WTC11 (cell line): ENCODE measurements around the gene DOK1. TPM values are rescaled to one million over a fixed set of nuclear protein-coding genes. Genes with fewer than 3 reads are reported as not detected.

Source experiments
- ATAC-seq: fragments of 200-7000 bp; cut with Tn5 transposase; 2 replicates; pipeline ENCODE4 v1.10.0; 2021; ENCODE audit warnings: mild to moderate bottlenecking, moderate library complexity
- CTCF ChIA-PET: fragments of 300-600 bp; sonication (Branson Sonifier 250); formaldehyde crosslinking; loops from one replicate; lab custom pipeline; 2021; ENCODE audit warnings: antibody characterized with exemption; lab: Charles Lee
- POLR2A ChIA-PET: fragments of 350-600 bp; sonication (Branson Sonifier 250); formaldehyde crosslinking; loops from one replicate; lab custom pipeline; 2021; ENCODE audit warnings: antibody characterized with exemption; lab: Charles Lee
- DNase-seq: peaks from one replicate; pipeline ENCODE4 v3.0.0; 2021; ENCODE audit warnings: low spot score
- H3K27ac Mint-ChIP-seq: 2 replicates; pipeline ENCODE4 v1.8.0; 2021; ENCODE audit warnings: mixed read lengths
- H3K27me3 Mint-ChIP-seq: 2 replicates; pipeline ENCODE4 v1.8.0; 2021; ENCODE audit warnings: low read depth, mild to moderate bottlenecking, moderate library complexity, mixed read lengths
- H3K36me3 Mint-ChIP-seq: 2 replicates; pipeline ENCODE4 v1.8.0; 2021; ENCODE audit warnings: mixed read lengths
- H3K4me1 Mint-ChIP-seq: 2 replicates; pipeline ENCODE4 v1.8.0; 2022; ENCODE audit warnings: mixed read lengths
- H3K4me3 Mint-ChIP-seq: 2 replicates; pipeline ENCODE4 v1.8.0; 2021; ENCODE audit warnings: mild to moderate bottlenecking, moderate library complexity, mixed read lengths
- H3K9me3 Mint-ChIP-seq: 2 replicates; pipeline ENCODE4 v1.8.0; 2021; ENCODE audit warnings: mixed read lengths
- AFF4 ChIP-seq: sonication (generic); formaldehyde crosslinking; IDR thresholded peaks from 2 replicates; pipeline ENCODE4 v1.8.1; 2023; ENCODE audit warnings: mild to moderate bottlenecking, missing genetic modification reagents, borderline replicate concordance
- EMX1 ChIP-seq: fragments of 250-450 bp; sonication (Bioruptor Pico); IDR thresholded peaks from 2 replicates; pipeline ENCODE4 v1.8.0; 2021; ENCODE audit warnings: mild to moderate bottlenecking
- GABPB1 ChIP-seq: sonication (generic); formaldehyde crosslinking; IDR thresholded peaks from 2 replicates; pipeline ENCODE4 v1.8.1; 2023; ENCODE audit warnings: mild to moderate bottlenecking, missing genetic modification reagents
- GTF2I ChIP-seq: fragments of 250-450 bp; sonication (Bioruptor Pico); conservative IDR thresholded peaks from 2 replicates; pipeline ENCODE4 v1.4.0; 2021; ENCODE audit warnings: mild to moderate bottlenecking
- IRF1 ChIP-seq: sonication (generic); formaldehyde crosslinking; IDR thresholded peaks from 2 replicates; pipeline ENCODE4 v1.8.0; 2023; ENCODE audit warnings: missing genetic modification reagents
- KAT7 ChIP-seq: sonication (generic); formaldehyde crosslinking; IDR thresholded peaks from 2 replicates; pipeline ENCODE4 v1.8.1; 2023; ENCODE audit warnings: missing genetic modification reagents, mild to moderate bottlenecking, borderline replicate concordance
- MLX ChIP-seq: sonication (generic); formaldehyde crosslinking; IDR thresholded peaks from 2 replicates; pipeline ENCODE4 v1.8.1; 2023; ENCODE audit warnings: mild to moderate bottlenecking, missing genetic modification reagents, moderate library complexity
- MXD4 ChIP-seq: fragments of 250-450 bp; sonication (Bioruptor Pico); IDR thresholded peaks from 2 replicates; pipeline ENCODE4 v1.8.0; 2021; ENCODE audit warnings: mild to moderate bottlenecking, moderate library complexity, borderline replicate concordance
- NR2C2 ChIP-seq: sonication (generic); formaldehyde crosslinking; IDR thresholded peaks from 2 replicates; pipeline ENCODE4 v1.8.0; 2022; ENCODE audit warnings: mild to moderate bottlenecking, missing genetic modification reagents
- OVOL2 ChIP-seq: fragments of 250-450 bp; sonication (Bioruptor Pico); IDR thresholded peaks from 2 replicates; pipeline ENCODE4 v1.9.0; 2021; ENCODE audit warnings: mild to moderate bottlenecking, borderline replicate concordance
- SMAD3 ChIP-seq: sonication (generic); formaldehyde crosslinking; IDR thresholded peaks from 2 replicates; pipeline ENCODE4 v1.8.0; 2022; ENCODE audit warnings: missing genetic modification reagents, mild to moderate bottlenecking, borderline replicate concordance
- TP53 ChIP-seq: sonication (generic); formaldehyde crosslinking; IDR thresholded peaks from 2 replicates; pipeline ENCODE4 v1.8.1; 2023; ENCODE audit warnings: mild to moderate bottlenecking, missing genetic modification reagents
- ZNF512 ChIP-seq: sonication (generic); formaldehyde crosslinking; IDR thresholded peaks from 2 replicates; pipeline ENCODE4 v1.8.1; 2022; ENCODE audit warnings: missing genetic modification reagents, borderline replicate concordance
- total RNA-seq: library from RNA; stranded (reverse); gene quantifications from 3 replicates; pipeline ENCODE4 v1.2.3, GENCODE V29; 2021
- TF ChIP-seq, protein P1 (sequence below): fragments of 250-450 bp; sonication (Bioruptor Pico); IDR thresholded peaks from 2 replicates; pipeline ENCODE4 v2.1.2; 2022; ENCODE audit warnings: mild to moderate bottlenecking, moderate library complexity
- TF ChIP-seq, protein P2 (sequence below): sonication (generic); formaldehyde crosslinking; IDR thresholded peaks from 2 replicates; pipeline ENCODE4 v1.8.0; 2022; ENCODE audit warnings: mild to moderate bottlenecking, missing genetic modification reagents

The DOK1 gene
- total RNA-seq, 1 experiment from 2014 or later = 15.9 TPM

- peaks cover 23% of the 10 kb centered on the region for H3K4me1 Mint-ChIP-seq
- DNase-seq = no peak
- no peak overlapping the region for H3K27ac Mint-ChIP-seq
These were observed 41.5 kb upstream of the DOK1 start for GRCh38 chr2:74512744-74513604.

More at GRCh38 chr2:74512744-74513604, 41.5 kb upstream of the DOK1 start:
- ChIA-PET POLR2A (interaction anchor here (0.9 kb wide), 1 partner anchor 40 kb away, joined by 3 read pairs; no protein-coding TSS in a partner anchor), CTCF (interaction anchor here (1.2 to 2.3 kb wide), 2 partner anchors 9 to 30 kb away, joined by 6 to 8 read pairs; partner anchors contain the start of genes CCDC142 and TTC31)
- Mint-ChIP-seq H3K9me3 (peaks cover 8% of the 10 kb centered on the region), H3K27me3 (peaks cover 99% of the 10 kb centered on the region), H3K36me3 (peaks cover 9% of the 10 kb centered on the region), H3K4me3 (peak overlapping the region; percentile 65)
- no peak for ATAC-seq
- no peak for TF ChIP-seq IRF1 (CRISPR knock-in tag)
- no peak for TF ChIP-seq NR2C2 (CRISPR knock-in tag)
- TF ChIP-seq SMAD3 = no peak
- TF ChIP-seq GABPB1 (CRISPR knock-in tag) = no peak
- no peak for TF ChIP-seq MLX
- TF ChIP-seq ZNF512 (CRISPR knock-in tag) = no peak
- no peak for TF ChIP-seq GTF2I (CRISPR knock-in tag)
- TF ChIP-seq TP53 (CRISPR knock-in tag) = no peak
- TF ChIP-seq, protein P1, sequence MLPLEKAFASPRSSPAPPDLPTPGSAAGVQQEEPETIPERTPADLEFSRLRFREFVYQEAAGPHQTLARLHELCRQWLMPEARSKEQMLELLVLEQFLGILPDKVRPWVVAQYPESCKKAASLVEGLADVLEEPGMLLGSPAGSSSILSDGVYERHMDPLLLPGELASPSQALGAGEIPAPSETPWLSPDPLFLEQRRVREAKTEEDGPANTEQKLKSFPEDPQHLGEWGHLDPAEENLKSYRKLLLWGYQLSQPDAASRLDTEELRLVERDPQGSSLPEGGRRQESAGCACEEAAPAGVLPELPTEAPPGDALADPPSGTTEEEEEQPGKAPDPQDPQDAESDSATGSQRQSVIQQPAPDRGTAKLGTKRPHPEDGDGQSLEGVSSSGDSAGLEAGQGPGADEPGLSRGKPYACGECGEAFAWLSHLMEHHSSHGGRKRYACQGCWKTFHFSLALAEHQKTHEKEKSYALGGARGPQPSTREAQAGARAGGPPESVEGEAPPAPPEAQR (CRISPR knock-in tag) = no peak
- no peak for TF ChIP-seq KAT7 (CRISPR knock-in tag)
- TF ChIP-seq MXD4 (CRISPR knock-in tag) = no peak
- no peak for TF ChIP-seq AFF4 (CRISPR knock-in tag)
- no peak for TF ChIP-seq OVOL2 (CRISPR knock-in tag)
- no peak for TF ChIP-seq EMX1
- TF ChIP-seq, protein P2, sequence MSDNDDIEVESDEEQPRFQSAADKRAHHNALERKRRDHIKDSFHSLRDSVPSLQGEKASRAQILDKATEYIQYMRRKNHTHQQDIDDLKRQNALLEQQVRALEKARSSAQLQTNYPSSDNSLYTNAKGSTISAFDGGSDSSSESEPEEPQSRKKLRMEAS = no peak
